Measurements from ENCODE around the gene RNASEL. TPM values are rescaled to one million over a fixed set of nuclear protein-coding genes. Genes with fewer than 3 reads are reported as not detected.

The RNASEL gene
- polyA plus RNA-seq, 3 donors from 2014 or later = 2.0 to 5.7 (median 2.8) TPM

DNA sequence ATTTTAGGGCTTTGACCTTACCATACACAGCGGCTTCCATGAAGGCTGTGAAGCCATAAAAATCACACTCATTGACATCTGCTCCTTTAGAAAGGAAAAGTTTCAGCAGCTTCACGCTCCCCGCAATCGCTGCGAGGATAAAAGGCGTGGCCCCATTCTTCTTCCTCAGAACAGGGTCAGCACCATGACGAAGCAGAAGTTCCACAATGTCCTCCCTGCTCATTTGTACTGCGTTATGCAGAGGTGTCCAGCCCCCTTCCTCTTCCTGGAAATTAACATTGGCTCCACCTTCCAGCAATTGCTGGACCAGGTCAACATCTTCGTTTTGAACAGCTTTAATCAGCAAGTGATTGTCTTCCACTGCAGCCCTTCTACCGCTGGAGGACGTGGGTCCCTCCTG lies 2.7 kb downstream of the RNASEL start:
- Mint-ChIP-seq H3K4me3 (peak overlapping the region in 1 of 5 donors; percentile 27), H3K4me1 (peaks cover 62 to 76% of the 10 kb centered on the region in 2 donors), H3K27me3 (ENCODE audit: low read depth in 3 of 3) (peaks cover 0 to 5% (median 2%) of the 10 kb centered on the region in 3 donors), H3K36me3 (peaks cover 38 to 46% (median 39%) of the 10 kb centered on the region in 3 donors), H3K9me3 (no peaks in the 10 kb centered on the region), H3K27ac (no peak overlapping the region)
- no peak for DNase-seq

- Mint-ChIP-seq H3K9me3 (no peaks in the 10 kb centered on the region), H3K4me1 (peaks cover 61 to 72% of the 10 kb centered on the region in 2 donors), H3K27ac (peak overlapping the region in 2 of 6 donors; percentile 50 to 53), H3K27me3 (ENCODE audit: low read depth in 3 of 3) (peaks cover 0 to 5% (median 2%) of the 10 kb centered on the region in 3 donors), H3K4me3 (peak overlapping the region in 1 of 5 donors; percentile 71), H3K36me3 (peaks cover 43 to 60% (median 50%) of the 10 kb centered on the region in 3 donors)
- DNase-seq = no peak
Measured at GRCh38 chr1:182584746-182585145, 4.3 kb downstream of the RNASEL start.

- no peak overlapping the region for H3K27ac Mint-ChIP-seq
- no peaks in the 10 kb centered on the region for H3K27me3 Mint-ChIP-seq (ENCODE audit: low read depth in 3 of 3)
- DNase-seq = no peak
- H3K36me3 Mint-ChIP-seq = peaks cover 57 to 73% (median 59%) of the 10 kb centered on the region in 3 donors
- H3K9me3 Mint-ChIP-seq = no peaks in the 10 kb centered on the region
- H3K4me3 Mint-ChIP-seq = no peak overlapping the region
- H3K4me1 Mint-ChIP-seq = peaks cover 32 to 51% of the 10 kb centered on the region in 2 donors
Measured at GRCh38 chr1:182580736-182581135, 8.3 kb downstream of the RNASEL start.

DNA sequence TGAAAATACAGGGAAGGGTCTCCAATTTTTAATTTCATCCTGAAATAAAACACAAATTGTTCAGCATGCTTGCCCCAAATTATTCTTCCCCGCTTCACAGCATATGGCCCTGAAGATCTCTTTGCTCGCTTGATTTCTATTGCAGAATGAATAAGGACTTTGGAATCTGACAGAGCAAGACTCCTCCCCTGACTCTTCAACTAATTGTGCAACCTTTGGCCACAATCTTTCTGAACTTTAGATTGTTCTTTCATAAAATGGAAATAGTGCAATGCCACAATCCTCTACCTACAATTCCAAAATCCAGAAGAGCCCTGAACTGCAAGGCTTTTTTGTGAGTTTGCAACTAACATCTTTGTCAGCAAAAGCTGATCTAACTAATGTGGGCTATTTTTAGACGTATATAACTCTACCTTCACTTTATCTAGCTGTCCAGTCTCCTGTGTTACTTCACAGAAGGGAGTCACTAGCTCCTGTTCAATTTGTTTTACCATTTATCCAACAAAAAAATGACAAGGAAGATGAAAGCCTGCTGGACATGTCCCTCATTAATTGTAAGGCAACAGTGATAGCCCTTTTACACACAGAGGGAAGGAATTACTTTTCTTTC lies 13.4 kb downstream of the RNASEL start:
- Mint-ChIP-seq H3K4me3 (no peak overlapping the region), H3K36me3 (peaks cover 41 to 57% (median 42%) of the 10 kb centered on the region in 3 donors), H3K27ac (no peak overlapping the region), H3K4me1 (peaks cover 0 to 12% of the 10 kb centered on the region in 2 donors), H3K9me3 (no peaks in the 10 kb centered on the region), H3K27me3 (ENCODE audit: low read depth in 3 of 3) (no peaks in the 10 kb centered on the region)
- DNase-seq = no peak

- peaks cover 0 to 12% of the 10 kb centered on the region in 2 donors for H3K4me1 Mint-ChIP-seq
- no peak for DNase-seq
- H3K27me3 Mint-ChIP-seq (ENCODE audit: low read depth in 3 of 3) = no peaks in the 10 kb centered on the region
- H3K4me3 Mint-ChIP-seq = no peak overlapping the region
- no peak overlapping the region for H3K27ac Mint-ChIP-seq
- H3K36me3 Mint-ChIP-seq = peaks cover 31 to 44% (median 33%) of the 10 kb centered on the region in 3 donors
- no peaks in the 10 kb centered on the region for H3K9me3 Mint-ChIP-seq
Measured at GRCh38 chr1:182574156-182574555, 14.9 kb downstream of the RNASEL start.

DNA sequence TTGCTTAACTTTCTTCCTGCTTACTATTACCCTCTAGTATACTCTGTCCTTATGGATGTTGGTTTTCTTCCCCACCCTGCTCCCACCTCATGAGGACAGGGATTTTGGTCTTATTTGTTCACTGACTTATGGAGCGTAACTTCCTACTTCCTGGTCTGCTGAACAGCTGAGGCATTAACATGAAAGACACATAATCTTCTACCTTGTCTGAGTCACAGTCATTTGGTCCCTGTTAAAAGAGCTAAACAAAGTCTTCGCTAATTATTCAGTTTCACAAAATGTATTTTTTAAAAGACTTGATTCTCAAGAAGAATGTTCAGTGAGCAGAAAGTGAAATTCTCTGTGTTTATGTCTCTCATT lies 18.5 kb downstream of the RNASEL start:
- H3K9me3 Mint-ChIP-seq = no peaks in the 10 kb centered on the region
- no peak overlapping the region for H3K4me3 Mint-ChIP-seq
- no peak overlapping the region for H3K27ac Mint-ChIP-seq
- H3K36me3 Mint-ChIP-seq = peaks cover 12 to 22% (median 13%) of the 10 kb centered on the region in 3 donors
- no peaks in the 10 kb centered on the region for H3K4me1 Mint-ChIP-seq
- no peak for DNase-seq
- peaks cover 0 to 1% (median 0%) of the 10 kb centered on the region in 3 donors for H3K27me3 Mint-ChIP-seq (ENCODE audit: low read depth in 3 of 3)

DNA sequence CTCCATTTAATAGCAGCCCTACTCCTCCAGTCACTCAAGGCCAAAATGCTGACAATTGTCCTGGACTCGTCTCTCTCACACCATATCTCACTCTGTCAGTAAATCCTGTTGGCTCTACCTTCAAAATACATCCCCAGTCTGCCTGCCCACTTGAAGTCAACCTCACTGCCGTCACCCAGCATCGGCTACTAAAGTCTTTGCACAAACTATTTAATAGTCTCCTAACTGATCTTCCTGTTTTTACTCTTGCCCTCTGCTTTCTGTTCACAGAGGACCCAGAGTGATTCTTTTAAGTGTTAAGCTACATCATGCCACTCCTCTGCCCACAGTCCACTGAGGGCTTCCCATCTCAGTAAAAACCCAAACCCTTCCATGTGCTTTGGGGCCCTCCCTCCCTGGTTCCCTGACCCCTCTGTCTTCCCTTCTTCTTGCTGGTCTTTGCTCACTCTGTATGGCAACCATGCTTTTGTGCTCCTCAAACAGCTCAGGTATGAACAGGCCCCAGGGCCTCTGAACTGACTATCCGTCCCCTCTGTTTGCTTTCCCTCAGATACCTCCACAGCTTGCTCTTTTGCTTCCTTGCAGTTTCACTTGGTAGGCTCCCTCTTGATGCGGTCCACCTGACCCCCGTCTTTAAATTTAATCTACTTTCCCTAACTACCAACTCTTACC lies 19.0 kb downstream of the RNASEL start:
- DNase-seq = no peak
- H3K36me3 Mint-ChIP-seq = peaks cover 8 to 16% (median 9%) of the 10 kb centered on the region in 3 donors
- H3K27me3 Mint-ChIP-seq (ENCODE audit: low read depth in 3 of 3) = peaks cover 0 to 2% (median 1%) of the 10 kb centered on the region in 3 donors
- no peak overlapping the region for H3K4me3 Mint-ChIP-seq
- no peaks in the 10 kb centered on the region for H3K4me1 Mint-ChIP-seq
- H3K27ac Mint-ChIP-seq = no peak overlapping the region
- H3K9me3 Mint-ChIP-seq = no peaks in the 10 kb centered on the region

- peaks cover 0 to 3% (median 1%) of the 10 kb centered on the region in 3 donors for H3K27me3 Mint-ChIP-seq (ENCODE audit: low read depth in 3 of 3)
- H3K9me3 Mint-ChIP-seq = no peaks in the 10 kb centered on the region
- no peak for DNase-seq
- no peak overlapping the region for H3K4me3 Mint-ChIP-seq
- no peaks in the 10 kb centered on the region for H3K4me1 Mint-ChIP-seq
- H3K27ac Mint-ChIP-seq = no peak overlapping the region
- peaks cover 6 to 10% (median 9%) of the 10 kb centered on the region in 3 donors for H3K36me3 Mint-ChIP-seq
Measured at GRCh38 chr1:182568647-182569284, 20.3 kb downstream of the RNASEL start.

DNA sequence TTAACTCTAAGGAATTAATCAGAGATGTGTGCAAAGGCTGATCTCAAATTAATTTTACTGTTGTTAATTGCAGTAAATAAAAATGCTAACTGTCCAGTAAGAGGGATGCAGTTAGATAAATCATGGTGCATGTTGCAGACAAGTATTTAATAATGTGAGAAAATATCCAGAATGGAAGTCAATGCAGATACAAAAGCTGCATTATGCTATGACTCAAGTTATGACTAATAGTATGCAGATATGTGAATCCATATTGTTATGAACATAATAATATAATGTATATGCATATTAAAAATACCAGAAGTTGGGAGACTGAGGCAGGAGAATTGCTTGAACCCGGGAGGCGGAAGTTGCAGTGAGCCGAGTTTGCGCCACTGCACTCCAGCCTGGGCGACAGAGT lies 21.4 kb downstream of the RNASEL start:
- Mint-ChIP-seq H3K27ac (no peak overlapping the region), H3K4me3 (no peak overlapping the region), H3K4me1 (no peaks in the 10 kb centered on the region), H3K36me3 (peaks cover 0 to 4% (median 2%) of the 10 kb centered on the region in 3 donors), H3K9me3 (no peaks in the 10 kb centered on the region), H3K27me3 (ENCODE audit: low read depth in 3 of 3) (peaks cover 0 to 3% (median 1%) of the 10 kb centered on the region in 3 donors)
- no peak for DNase-seq

- H3K36me3 Mint-ChIP-seq = no peaks in the 10 kb centered on the region
- H3K27ac Mint-ChIP-seq = no peak overlapping the region
- H3K9me3 Mint-ChIP-seq = no peaks in the 10 kb centered on the region
- H3K4me3 Mint-ChIP-seq = no peak overlapping the region
- no peaks in the 10 kb centered on the region for H3K4me1 Mint-ChIP-seq
- peaks cover 0 to 3% (median 1%) of the 10 kb centered on the region in 3 donors for H3K27me3 Mint-ChIP-seq (ENCODE audit: low read depth in 3 of 3)
- DNase-seq = no peak
Measured at GRCh38 chr1:182565537-182565936, 23.5 kb downstream of the RNASEL start.

- DNase-seq = no peak
- Mint-ChIP-seq H3K4me1 (no peaks in the 10 kb centered on the region), H3K27ac (no peak overlapping the region), H3K27me3 (ENCODE audit: low read depth in 3 of 3) (peaks cover 0 to 3% (median 1%) of the 10 kb centered on the region in 3 donors), H3K36me3 (no peaks in the 10 kb centered on the region), H3K9me3 (no peaks in the 10 kb centered on the region), H3K4me3 (no peak overlapping the region)
Measured at GRCh38 chr1:182564406-182565004, 24.6 kb downstream of the RNASEL start.

DNA sequence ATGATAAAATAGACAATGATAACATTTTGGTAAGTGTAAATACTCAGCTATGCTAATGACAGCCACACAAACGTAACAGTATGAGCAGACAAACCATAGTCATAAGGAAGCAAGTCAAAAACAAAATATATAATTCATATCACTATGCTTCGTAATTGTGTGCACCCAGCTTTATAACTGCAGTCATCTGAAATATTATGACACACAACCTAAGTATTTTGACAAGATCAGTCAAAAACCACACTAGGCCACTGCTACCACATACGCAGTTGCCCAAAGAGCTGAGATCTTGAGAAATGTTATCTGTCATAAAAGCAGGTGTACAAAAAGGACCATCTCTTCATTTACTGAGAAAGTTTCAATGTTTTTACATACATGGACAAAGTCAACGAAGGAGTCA lies 26.0 kb downstream of the RNASEL start:
- H3K4me1 Mint-ChIP-seq = no peaks in the 10 kb centered on the region
- no peak for DNase-seq
- H3K4me3 Mint-ChIP-seq = no peak overlapping the region
- H3K36me3 Mint-ChIP-seq = no peaks in the 10 kb centered on the region
- H3K27me3 Mint-ChIP-seq (ENCODE audit: low read depth in 3 of 3) = peaks cover 0 to 3% (median 1%) of the 10 kb centered on the region in 3 donors
- H3K27ac Mint-ChIP-seq = no peak overlapping the region
- H3K9me3 Mint-ChIP-seq = no peaks in the 10 kb centered on the region

- Mint-ChIP-seq H3K4me3 (no peak overlapping the region), H3K27ac (no peak overlapping the region), H3K4me1 (no peaks in the 10 kb centered on the region), H3K9me3 (no peaks in the 10 kb centered on the region), H3K36me3 (no peaks in the 10 kb centered on the region), H3K27me3 (ENCODE audit: low read depth in 3 of 3) (peaks cover 0 to 3% (median 0%) of the 10 kb centered on the region in 3 donors)
- no peak for DNase-seq
Measured at GRCh38 chr1:182561456-182561855, 27.6 kb downstream of the RNASEL start.

Measured in immature natural killer cell (primary cell).